CD4-positive, alpha-beta T cell treated with Interleukin-15 for 1 hour (primary cell): ENCODE measurements around the gene TBC1D22A.

Experiments used
- DNase-seq: peaks from one replicate; pipeline ENCODE4 v3.0.0-alpha.2; 2020

TBC1D22A gene

DNA sequence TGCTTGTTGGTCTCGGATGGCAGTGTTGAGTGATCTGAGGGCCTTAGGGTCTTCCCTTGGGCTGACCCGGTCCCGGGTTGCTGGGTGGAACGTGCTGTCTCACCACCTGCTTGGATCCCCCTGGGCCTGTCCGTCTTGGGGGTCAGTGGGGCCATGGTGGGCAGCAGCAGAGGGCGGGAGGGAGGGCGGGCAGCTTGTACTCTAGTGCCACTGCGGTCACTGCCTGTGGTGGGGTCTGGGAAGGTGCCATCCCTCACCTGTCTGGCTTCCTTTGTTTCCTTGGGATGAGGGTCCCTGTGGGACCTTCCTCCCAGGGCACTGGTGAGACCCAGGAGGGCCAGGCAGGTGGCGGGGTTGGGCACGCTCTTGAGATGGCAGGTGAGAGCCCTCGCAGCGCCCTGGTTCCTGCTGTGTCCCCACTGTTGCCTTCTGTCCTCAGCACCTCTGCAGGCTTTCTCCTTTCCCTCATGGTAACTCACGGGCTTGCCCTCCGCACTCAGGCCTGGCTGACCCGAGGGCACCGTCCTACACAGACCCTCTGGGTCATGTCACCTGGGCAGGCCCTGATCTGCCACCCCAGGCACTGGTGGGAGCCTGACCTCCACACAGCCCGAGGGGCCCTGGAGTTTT lies 34.2 kb downstream of the TBC1D22A start:
- DNase-seq: no peak

- no peak for DNase-seq
Observed at GRCh38 chr22:46797355-46797754, 34.9 kb downstream of the TBC1D22A start.

GRCh38 chr22:46798041-46798365 lies 35.6 kb downstream of the TBC1D22A start:
- DNase-seq: no peak

- peak; percentile 69 for DNase-seq
Observed at GRCh38 chr22:46798366-46799350, 36.2 kb downstream of the TBC1D22A start.

DNA sequence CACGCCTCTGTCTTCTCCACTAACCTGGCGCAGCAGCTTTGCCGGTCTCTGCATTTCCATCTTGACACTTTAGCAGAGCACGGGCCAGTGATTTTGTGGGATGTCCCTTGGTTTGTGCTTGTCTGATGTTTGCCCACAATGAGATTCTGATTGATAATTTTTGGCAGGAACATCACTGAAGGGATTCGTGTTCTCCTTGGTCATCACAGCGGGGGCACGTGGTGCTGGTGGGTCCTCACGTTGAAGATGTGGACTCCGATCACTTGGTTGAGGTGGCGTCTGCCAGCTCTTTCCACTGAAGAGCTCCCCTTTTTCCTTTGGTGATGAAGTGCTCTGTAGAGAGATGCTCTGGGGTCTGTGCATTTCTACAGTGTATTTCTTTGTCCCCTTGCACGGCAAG lies 37.2 kb downstream of the TBC1D22A start:
- no peak for DNase-seq

DNA sequence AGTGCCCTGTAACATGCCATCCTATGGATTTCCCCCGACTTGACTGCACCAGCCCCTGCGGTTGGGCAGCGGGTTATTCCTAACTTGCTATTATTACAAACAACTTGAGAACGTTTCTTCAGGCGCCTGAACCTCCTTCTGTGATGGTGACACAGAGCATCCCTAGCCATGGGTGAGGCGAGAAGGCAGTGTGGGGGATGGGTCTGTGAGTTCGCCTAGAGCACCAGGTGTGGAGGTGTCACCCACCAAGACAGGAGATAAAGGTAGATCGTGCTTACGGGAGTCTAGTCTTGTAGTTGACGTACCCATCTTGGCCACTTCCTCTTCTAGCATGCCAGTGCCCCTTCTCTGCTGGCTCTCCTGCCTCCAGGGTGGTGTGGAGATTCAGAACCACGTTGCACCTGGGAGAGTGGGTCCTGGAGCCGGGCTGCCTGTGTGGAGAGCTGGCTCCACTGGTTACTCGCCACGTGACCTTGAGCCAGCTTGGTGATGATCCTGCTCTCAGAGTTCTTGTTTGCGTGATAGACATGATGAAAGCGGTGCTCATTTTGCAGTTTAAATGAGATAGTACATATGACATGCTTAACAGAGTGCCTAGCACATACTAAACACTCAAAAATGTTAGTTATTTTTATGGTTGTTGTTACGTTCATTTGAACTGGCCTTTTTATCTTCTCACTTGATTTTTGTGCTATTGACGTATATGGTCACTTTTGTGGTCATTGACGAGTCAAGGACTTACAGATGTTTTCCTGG lies 37.8 kb downstream of the TBC1D22A start:
- no peak for DNase-seq

DNA sequence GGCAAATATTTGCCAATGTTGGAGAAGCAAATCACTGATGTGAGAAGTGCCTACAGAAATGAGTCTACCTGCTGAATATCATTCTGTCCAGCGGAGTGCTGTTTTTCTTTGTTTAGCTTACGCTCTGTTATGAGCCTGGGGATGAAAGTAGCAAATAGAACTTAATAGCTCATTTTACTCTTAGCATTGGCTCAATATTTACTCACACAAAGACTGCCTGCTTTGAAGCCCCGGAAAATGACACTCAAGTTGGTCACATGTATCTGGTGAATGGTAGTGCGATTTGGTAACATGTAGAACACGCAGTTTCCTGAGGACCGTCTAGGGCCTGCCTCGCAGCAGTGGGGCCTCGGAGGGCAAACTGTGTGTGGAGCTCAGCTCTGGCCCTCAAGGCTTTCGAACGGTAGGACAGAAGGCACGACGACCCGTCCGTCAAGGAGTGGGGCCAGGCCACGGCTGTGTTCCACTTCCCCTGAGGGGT lies 38.9 kb downstream of the TBC1D22A start:
- DNase-seq: no peak

DNA sequence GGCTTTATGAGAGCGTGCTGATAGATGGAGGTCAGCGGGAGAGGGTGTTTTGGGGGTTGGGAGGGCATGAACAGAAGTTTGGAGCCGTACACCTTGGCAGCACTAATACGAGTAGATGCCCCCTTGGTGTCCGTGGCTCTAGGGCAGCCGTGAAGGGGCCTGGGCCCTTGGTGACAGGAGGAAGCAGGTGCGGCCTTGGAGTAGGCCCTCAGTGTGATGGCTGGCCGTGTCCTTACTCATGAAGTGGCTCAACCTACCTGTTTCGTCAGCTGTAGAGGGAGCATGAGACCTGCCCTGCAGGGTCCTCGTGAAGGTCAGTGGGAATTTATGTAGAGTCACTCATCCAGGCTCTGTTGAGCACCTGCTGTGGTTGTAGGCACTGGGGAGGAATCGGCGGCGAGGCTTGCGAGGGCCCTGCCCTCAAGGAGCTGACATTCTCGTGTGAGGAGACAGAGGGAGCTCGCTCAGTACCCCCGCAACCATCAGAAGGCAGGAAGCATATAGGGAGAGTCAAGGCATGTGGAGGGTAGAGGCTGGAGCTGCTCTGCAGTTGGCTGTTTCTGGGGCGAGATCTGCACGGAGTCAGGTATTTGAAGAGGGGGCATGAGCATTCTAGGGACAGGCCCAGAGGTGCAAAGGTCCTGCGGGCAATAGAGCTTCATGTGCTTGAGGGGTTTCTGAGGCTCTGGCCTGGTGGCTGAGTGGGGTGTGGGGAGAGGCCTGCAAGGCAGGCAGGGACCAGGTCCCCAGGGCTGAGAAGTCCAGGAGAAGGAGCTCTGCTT lies 39.6 kb downstream of the TBC1D22A start:
- no peak for DNase-seq

DNA sequence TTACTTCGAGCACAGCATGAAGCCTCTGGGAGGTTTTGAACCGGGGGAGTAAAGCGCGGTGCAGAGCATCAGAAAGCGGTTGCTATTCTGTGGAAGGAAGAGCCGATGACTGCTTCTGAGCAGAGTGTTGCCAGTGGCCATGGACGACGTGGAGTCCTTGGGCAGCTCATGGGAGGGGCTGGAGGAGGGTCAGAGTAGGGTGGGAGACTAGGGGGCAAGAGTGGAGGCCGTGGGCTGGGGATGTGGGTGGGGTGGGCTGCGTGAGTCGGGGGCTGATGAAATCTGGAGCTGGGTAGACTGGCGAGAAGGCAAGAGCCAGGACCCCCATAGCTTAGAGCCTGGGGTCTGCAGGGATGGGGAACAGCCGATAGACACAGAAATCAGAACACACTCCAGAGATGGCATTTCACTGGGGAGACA lies 40.2 kb downstream of the TBC1D22A start:
- DNase-seq: no peak

DNA sequence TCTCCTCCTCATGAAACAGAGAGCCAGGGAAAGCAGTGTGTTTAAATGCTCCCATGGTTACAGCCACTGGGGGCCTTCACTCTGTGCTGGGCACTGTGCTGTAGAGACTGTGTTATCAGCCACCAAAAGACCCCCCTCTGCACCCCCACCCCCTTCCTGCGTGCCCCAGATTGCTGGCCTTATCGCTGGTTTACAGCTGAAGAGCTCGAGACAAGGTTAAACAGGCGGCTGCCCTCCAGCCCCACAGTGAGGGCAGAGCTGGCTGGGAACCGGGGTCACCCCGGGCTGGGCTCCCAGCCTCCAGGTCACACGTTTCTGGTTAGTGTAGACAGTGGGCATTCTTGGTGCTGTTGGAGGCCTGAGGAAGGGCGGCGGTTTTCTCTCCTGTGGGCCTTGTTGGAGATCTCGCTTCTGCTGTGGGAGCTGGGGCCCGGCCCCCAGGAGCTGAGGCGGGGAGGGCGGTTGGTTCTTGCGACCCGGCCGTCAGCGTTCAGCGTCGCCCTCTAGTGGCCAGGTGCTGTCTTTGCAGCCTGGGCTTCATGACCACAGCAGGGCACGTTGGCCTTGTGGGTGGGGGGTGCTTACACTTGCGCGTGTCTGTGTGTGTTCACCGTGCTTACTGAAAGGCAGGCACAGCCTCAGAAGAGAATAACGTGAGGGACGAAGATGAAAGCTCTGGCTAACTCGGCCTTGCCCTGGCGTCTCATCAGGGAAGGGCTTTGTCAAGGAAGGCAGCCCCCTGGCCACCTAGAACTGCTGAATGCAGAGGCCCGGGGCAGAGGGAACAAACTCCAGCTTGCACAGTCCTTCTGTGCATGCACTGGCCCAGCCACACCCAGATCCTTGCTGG lies 40.8 kb downstream of the TBC1D22A start:
- peak; percentile 73 for DNase-seq

- no peak for DNase-seq
Observed at GRCh38 chr22:46803936-46804335, 41.5 kb downstream of the TBC1D22A start.

DNA sequence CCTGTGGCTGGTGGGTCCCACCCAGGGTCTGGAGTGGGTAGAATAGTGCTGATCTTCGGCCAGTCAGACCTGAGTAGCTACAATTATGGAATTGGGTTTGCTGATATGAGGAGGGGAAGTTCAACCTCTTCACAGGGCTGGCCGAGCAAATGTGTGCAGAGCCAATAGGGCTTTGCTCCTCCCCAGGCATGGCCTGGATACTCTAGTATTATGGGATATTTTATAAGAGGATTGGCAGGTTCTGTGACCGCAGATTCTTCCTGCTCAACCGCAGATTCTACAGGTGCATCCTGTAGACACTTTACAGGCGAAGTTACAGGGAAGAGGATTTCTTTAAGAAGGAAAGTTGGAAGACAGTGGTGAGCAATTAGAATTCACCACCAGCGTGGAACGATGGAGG lies 44.3 kb downstream of the TBC1D22A start:
- no peak for DNase-seq

DNA sequence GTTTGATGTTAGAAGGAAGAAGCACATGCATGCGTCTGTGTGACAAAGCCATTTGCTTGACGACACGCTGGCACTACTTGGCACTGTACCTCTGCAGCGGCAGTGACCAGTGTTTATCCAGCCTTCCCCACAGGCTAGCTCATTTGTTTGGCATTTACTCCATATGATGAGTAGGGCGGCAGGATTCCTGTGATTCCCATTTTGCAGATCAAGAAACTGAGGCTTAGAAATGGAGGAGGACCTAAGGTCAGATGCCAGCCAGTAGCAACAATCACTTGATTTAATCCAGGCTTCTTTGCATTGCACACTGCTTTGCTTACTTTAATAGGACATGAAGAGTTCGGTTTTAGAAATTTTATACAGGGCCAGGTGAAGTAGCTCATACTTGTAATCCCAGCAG lies 45.0 kb downstream of the TBC1D22A start:
- no peak for DNase-seq

DNA sequence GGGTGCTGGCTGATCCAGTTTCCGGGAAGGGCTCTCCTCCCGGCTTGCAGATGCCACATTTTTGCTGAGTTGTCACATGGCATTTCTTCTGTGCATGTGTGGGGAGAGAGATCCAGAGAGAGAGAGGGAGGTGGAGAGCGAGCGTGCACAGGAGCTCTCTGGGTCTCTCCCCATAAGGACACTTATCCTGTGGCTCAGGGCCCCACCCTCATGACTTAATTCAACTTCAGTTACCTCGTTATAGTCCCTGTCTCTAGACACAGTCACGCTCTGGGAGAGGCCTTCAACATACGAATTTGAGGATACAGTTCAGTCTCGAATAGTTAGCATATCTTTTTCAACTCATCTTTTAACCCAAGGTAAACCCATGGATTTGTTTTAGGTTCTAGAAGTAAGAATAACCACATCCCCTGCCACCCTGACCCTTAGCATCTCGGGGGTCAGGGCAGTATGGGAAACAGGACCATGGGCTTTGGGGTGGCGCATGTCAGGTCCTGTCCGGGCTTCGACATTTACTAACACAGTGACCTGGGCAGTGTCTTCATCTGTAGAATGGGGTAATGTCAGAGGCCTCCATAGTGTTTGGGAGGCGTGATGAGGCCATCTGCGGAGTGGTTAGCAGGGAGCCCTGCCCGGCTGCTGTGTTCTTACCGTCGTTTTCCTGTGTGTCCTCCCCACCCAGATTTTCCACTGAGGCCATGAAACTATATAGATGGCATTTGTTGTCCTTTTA lies 46.9 kb downstream of the TBC1D22A start:
- no peak for DNase-seq

- no peak for DNase-seq
Observed at GRCh38 chr22:46810856-46811786, 48.7 kb downstream of the TBC1D22A start.

DNA sequence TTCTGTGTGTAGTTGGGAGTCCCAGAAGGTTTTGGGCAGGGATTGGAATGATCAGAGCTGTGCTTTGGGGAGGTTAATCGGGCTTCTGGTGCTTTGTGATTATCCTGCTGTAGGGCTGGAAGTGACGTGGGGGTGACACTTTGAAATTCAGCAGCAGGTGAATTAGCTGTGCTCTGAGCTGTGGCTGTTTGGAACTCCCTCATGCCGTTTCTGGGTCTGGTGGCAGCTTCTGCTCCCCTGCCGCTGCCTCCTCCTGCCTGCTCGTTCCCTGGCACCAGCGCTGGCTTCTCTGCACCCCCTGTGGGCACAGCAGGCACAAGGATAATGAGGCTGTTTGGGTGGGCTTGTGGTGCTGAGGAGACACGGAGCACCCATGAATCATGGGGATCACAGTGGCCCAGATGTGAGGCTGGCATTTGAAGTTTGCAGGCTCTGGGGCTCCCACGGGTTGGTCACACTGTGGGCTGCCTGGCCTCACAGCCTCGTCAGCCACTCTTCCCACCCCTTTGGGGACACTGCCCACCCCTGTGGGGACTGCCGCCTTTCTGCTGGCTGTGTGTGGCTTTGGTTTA lies 49.7 kb downstream of the TBC1D22A start:
- no peak for DNase-seq

GRCh38 chr22:46812788-46813187 lies 50.3 kb downstream of the TBC1D22A start:
- no peak for DNase-seq

GRCh38 chr22:46813816-46814597 lies 51.6 kb downstream of the TBC1D22A start:
- DNase-seq: no peak

DNA sequence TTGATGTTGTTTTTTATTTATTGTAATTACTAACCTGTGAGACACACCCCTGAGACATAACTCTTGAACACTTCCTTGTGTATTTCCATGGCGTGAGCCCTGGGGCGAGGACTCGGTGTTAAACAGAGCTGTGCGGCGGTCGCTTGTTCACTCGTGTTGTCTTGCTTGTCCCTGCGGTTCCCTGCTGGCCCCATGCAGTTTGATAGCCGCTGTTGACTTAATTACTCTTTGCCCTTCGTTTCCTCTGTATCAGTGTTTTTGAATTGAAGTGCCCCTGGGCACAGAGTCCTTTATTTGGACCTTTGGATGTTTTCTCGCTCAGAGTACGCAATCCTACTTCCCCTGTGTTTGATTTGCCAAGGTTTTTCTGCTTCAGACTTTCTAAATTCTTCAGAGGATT lies 52.7 kb downstream of the TBC1D22A start:
- no peak for DNase-seq
